Measurements from ENCODE around the gene PCED1A. TPM values are rescaled to one million over a fixed set of nuclear protein-coding genes. Genes with fewer than 3 reads are reported as not detected.

Gene PCED1A
- total and polyA plus RNA-seq, 9 of the 15 experiments (the other 6 are each of a cell fraction or from before 2014, with no cell fraction given): 1.5 to 11.5 (median 5.9) TPM

DNA sequence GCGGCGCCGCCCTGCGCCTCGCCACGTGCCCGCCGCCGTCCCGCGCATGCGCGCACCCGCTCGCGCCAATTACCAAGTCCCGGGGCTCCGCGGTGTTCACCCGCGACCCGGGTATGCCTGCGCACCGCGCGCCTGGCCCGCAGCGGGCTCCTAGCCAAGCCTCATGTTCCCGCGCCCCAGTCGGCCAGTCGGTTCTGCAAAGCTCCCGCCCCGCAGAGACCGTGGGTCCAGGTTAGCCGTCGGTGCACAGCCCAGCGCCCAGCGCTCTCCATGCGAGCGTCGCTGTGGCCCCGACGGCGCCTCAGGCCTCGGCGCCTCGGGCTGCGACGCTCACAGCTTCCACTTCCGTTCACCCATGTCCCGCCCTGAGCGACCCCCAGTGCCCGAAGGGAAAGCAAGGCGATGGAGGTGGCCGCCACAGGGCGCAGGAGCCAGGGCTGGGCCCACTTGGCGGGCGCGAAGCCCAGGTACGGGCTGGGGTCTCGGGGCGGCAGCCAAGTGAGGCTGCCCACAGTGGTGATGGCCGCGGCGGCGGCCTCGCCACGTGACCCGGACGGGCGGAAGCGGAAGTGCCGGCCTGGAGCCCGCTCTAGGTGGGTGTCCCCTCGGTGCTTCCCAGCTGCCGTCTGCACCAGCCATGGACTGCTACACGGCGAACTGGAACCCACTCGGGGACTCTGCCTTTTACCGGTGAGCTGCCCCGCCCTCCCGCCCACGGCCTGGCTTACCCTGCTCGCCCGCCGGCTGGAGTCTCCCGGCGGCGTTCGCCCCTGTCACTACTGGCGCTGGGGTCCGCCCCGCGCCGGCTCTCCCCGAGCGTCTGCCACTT, at the start of gene PCED1A, which contains the start of gene VPS16 (continued):
- TF ChIP-seq ZNF324 (CRISPR knock-in tag; IDR thresholded peaks at IDR 0.05) (no peak), NR1H2 (CRISPR knock-in tag; IDR thresholded peaks at IDR 0.05) (no peak), EHMT2 (IDR thresholded peaks at IDR 0.05) (no peak), TSC22D4 (tag; IDR thresholded peaks at IDR 0.05) (no peak), KLF1 (tag; IDR thresholded peaks at IDR 0.05) (no peak), U2AF2 (optimal IDR thresholded peaks at IDR 0.05; ENCODE audit: low read depth, low read length) (no peak), DNMT1 (IDR thresholded peaks at IDR 0.05) (no peak), HDAC8 (tag; IDR thresholded peaks at IDR 0.05) (no peak), FOXK1 (CRISPR knock-in tag; IDR thresholded peaks at IDR 0.05; ENCODE audit: borderline replicate concordance) (no peak), PHF20 (IDR thresholded peaks at IDR 0.05; ENCODE audit: partially characterized antibody) (peak; percentile 85), TAF1 (IDR thresholded peaks at IDR 0.05; ENCODE audit: control insufficient read depth, extremely low read depth, insufficient read depth, low read length, severe bottlenecking) (peak; percentile 23), CCAR2 (IDR thresholded peaks at IDR 0.05; ENCODE audit: low read depth, low read length) (no peak), FIP1L1 (IDR thresholded peaks at IDR 0.05; ENCODE audit: low read depth, low read length, poor library complexity, severe bottlenecking) (peak; percentile 30), ZNF699 (CRISPR knock-in tag; IDR thresholded peaks at IDR 0.05; ENCODE audit: insufficient replicate concordance) (no peak), POLR3A (IDR thresholded peaks at IDR 0.05; ENCODE audit: borderline replicate concordance, extremely low read depth, insufficient read depth, insufficient read length) (no peak), ZNF75A (CRISPR knock-in tag; IDR thresholded peaks at IDR 0.05) (no peak), TBL1XR1 (IDR thresholded peaks at IDR 0.05; ENCODE audit: low read length in 2 of 2) (no peak), CTBP1 (IDR thresholded peaks at IDR 0.05; ENCODE audit: borderline replicate concordance) (no peak), ZBTB7A (IDR thresholded peaks at IDR 0.05; ENCODE audit: borderline replicate concordance, control insufficient read depth, low read depth, low read length) (no peak; the same call in 1 of the 2 replicates), ZNF830 (CRISPR knock-in tag; IDR thresholded peaks at IDR 0.05) (no peak), TRIM24 (IDR thresholded peaks at IDR 0.05) (peak in 1 of 2 experiments; percentile 54; a peak in 1 of 4 replicates), SMAD3 (CRISPR knock-in tag; conservative IDR thresholded peaks at IDR 0.05) (no peak), PURB (CRISPR knock-in tag; IDR thresholded peaks at IDR 0.05; ENCODE audit: low read depth) (no peak), ZNF121 (CRISPR knock-in tag; conservative IDR thresholded peaks at IDR 0.05) (no peak)
- TF ChIP-seq, protein P1, sequence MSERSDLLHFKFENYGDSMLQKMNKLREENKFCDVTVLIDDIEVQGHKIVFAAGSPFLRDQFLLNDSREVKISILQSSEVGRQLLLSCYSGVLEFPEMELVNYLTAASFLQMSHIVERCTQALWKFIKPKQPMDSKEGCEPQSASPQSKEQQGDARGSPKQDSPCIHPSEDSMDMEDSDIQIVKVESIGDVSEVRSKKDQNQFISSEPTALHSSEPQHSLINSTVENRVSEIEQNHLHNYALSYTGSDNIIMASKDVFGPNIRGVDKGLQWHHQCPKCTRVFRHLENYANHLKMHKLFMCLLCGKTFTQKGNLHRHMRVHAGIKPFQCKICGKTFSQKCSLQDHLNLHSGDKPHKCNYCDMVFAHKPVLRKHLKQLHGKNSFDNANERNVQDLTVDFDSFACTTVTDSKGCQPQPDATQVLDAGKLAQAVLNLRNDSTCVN (CRISPR knock-in tag; IDR thresholded peaks at IDR 0.05): no peak
- TF ChIP-seq, protein P2, sequence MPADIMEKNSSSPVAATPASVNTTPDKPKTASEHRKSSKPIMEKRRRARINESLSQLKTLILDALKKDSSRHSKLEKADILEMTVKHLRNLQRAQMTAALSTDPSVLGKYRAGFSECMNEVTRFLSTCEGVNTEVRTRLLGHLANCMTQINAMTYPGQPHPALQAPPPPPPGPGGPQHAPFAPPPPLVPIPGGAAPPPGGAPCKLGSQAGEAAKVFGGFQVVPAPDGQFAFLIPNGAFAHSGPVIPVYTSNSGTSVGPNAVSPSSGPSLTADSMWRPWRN (IDR thresholded peaks at IDR 0.05; ENCODE audit: low read depth): no peak
- TF ChIP-seq, protein P3, sequence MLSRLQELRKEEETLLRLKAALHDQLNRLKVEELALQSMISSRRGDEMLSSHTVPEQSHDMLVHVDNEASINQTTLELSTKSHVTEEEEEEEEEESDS (CRISPR knock-in tag; IDR thresholded peaks at IDR 0.05): no peak
